ENCODE data around the gene ID3.

Gene ID3

DNA sequence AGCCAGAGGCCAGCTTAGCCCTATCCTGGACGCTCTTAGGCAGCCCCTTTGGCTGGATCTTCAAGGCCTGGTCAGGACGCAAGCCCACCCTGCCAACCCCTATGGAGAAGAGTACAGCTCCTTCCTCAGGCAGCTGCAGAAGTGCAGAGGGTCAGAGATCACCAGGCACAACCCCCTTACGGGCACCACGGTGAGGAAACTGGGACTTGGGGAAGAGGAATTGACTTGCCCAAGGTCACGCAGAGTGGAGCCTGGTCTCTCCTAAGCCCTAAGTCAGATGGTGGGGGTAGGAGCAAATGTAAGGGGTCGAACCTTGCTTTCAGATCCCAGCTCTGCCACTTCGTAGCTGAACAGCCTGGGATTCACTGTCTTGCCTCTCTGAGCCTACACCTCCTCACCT is 31.9 kb downstream of the ID3 start:
- Histone ChIP-seq H3K27me3 (ENCODE audit: insufficient read depth, insufficient read length) (peaks cover 14% of the 10 kb centered on the region), H3K36me3 (ENCODE audit: insufficient read depth, insufficient read length, low read length) (no peaks in the 10 kb centered on the region), H3K4me3 (ENCODE audit: insufficient read length, low read depth) (no peak overlapping the region), H3K9ac (ENCODE audit: insufficient read length, low read depth) (no peak overlapping the region), H3K9me3 (ENCODE audit: insufficient read depth, low read length) (no peaks in the 10 kb centered on the region), H3K4me1 (ENCODE audit: insufficient read depth, insufficient read length) (peaks cover 16% of the 10 kb centered on the region)
- TF ChIP-seq YY1 (IDR thresholded peaks at IDR 0.05; ENCODE audit: insufficient read depth, insufficient read length) = no peak
- DNase-seq (ENCODE audit: low read depth, low spot score) = no peak

DNA sequence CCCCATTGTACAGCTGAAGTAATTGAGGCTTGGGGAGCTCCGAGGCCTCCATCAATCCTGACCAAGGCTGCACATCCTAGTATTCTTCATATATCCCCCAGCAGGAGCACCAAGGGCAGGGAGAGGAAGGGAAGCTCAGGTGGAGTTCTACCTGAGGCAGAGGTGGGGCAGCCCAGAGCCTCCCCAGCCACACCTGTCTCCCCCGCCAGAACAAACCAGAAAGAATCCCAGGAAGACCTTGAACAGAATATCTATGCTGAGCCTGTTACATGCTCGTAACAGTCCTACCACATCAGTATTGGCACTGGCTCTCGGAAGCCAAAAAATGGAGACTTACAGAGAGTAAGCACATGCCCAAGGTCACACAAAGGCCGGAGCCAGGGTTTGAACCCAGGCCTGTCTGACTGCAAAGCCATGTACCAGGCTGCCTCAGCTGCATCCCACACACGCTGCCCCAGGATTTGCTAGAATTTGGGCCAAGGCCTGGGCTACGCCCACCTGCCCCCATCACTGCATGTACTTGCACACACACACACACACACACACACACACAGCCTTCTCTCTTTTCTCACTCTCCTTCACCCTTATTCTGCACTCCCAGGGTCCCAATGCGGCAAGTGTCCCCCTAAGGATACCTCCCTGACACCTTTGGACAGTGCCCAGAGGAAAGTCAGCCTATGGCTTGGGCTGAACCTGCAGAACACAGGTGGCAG is 32.8 kb downstream of the ID3 start:
- TF ChIP-seq YY1 (IDR thresholded peaks at IDR 0.05; ENCODE audit: insufficient read depth, insufficient read length) = no peak
- no peak for TF ChIP-seq ZNF274 (IDR thresholded peaks at IDR 0.05; ENCODE audit: low read depth, low read length)
- no peak for TF ChIP-seq SUZ12 (IDR thresholded peaks at IDR 0.05; ENCODE audit: extremely low read depth, insufficient read depth, insufficient read length)
- peaks cover 8% of the 10 kb centered on the region for H3K36me3 ChIP-seq (ENCODE audit: insufficient read depth, insufficient read length, low read length)
- no peaks in the 10 kb centered on the region for H3K9me3 ChIP-seq (ENCODE audit: insufficient read depth, low read length)
- H3K4me1 ChIP-seq (ENCODE audit: insufficient read depth, insufficient read length) = peaks cover 18% of the 10 kb centered on the region
- H3K9ac ChIP-seq (ENCODE audit: insufficient read length, low read depth) = no peak overlapping the region
- no peak for DNase-seq (ENCODE audit: low read depth, low spot score)
- H3K4me3 ChIP-seq (ENCODE audit: insufficient read length, low read depth) = no peak overlapping the region
- H3K27me3 ChIP-seq (ENCODE audit: insufficient read depth, insufficient read length) = peaks cover 12% of the 10 kb centered on the region

DNA sequence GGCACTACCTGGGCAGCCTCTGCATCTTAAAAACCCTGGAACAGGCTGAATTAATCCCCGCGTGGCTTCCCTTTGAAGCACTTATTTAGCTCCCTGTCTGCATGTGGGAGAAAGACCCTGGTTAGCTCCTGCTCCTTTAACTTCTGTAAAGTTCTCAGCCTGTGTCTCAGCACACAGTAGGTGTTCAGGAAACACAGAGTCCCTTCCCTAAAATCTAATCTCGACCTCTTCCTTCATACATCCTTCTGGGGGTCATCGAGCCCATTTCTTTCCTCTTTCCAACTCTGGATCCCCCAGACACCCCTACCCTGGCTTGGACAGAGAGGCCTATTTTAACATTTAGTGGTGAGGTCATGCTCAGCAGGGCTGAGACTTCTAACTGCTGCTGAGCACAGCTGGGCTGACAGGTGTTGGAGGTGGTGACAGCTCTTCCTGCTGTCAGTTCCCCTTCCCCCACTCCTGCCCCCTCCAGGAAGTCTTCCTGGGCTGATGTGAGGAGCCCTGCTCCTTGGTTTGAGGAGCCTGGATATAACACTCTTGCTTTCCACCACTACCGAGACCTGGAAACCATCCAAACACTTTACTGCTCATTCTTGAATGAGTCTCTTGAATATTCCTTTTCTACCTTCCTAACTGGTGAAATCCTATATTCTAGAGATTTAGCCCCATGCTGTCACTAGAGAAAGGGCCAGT is 33.6 kb downstream of the ID3 start:
- DNase-seq (ENCODE audit: low read depth, low spot score) = no peak
- TF ChIP-seq ZNF274 (IDR thresholded peaks at IDR 0.05; ENCODE audit: low read depth, low read length) = no peak
- no peak for TF ChIP-seq YY1 (IDR thresholded peaks at IDR 0.05; ENCODE audit: insufficient read depth, insufficient read length)
- no peak for TF ChIP-seq SUZ12 (IDR thresholded peaks at IDR 0.05; ENCODE audit: extremely low read depth, insufficient read depth, insufficient read length)
- peaks cover 18% of the 10 kb centered on the region for H3K4me1 ChIP-seq (ENCODE audit: insufficient read depth, insufficient read length)
- no peak overlapping the region for H3K4me3 ChIP-seq (ENCODE audit: insufficient read length, low read depth)
- H3K27me3 ChIP-seq (ENCODE audit: insufficient read depth, insufficient read length) = peaks cover 12% of the 10 kb centered on the region
- H3K9me3 ChIP-seq (ENCODE audit: insufficient read depth, low read length) = no peaks in the 10 kb centered on the region
- H3K9ac ChIP-seq (ENCODE audit: insufficient read length, low read depth) = no peak overlapping the region
- H3K36me3 ChIP-seq (ENCODE audit: insufficient read depth, insufficient read length, low read length) = peaks cover 8% of the 10 kb centered on the region

DNA sequence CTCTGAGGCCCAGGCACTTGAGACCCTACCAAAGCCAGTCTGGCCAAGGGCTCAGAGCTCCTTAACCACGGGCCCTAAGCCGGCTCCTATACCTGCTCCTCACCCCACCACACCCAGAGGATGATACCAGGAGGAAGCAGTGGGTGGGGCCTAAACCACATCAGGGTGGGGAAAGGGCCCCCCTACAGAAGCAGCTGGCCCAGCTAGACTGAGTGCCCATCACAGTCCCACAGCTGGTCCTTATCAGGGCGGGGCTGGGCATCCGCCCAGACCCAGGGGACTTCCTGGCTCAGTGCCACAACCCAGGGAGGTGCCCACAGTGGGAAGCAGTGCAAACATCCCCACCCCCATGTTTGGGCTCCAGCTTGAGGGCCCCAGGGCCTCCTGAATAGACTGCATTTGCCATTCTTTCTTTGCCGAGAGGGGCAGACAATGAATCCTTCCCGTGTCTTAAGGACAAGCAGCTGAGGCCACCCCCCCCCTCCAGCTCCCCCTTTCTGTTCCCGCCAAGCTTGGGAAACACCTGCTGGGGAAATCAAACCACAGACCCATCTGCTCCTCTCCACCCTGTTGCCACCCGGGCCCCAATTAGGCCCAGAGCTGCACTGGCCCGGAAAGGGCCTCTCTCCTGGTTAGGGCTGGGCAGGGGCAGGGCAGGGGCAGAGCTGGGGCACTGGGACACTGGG is 34.4 kb downstream of the ID3 start:
- no peak for DNase-seq (ENCODE audit: low read depth, low spot score)

DNA sequence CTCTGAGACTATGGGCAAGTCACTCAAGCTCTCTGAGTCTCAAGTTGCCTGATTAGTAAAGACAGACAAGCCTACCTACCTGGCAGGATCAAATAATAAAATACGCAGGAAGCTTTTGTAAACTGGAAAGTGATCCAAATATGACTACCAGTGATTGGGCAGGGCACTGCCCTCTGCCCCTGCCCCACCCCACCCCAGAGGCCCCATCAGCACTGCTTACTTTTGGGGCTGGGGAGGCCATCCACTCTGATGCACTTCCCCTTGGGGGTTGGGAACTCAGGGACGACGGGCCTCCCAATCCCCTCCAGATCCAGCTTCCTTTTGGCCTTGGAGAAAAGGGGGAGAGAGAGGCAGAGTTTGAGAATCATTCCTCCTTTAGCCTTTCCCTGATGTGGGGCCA is 35.1 kb downstream of the ID3 start:
- Histone ChIP-seq H3K36me3 (ENCODE audit: insufficient read depth, insufficient read length, low read length) (peaks cover 8% of the 10 kb centered on the region), H3K9me3 (ENCODE audit: insufficient read depth, low read length) (no peaks in the 10 kb centered on the region), H3K4me3 (ENCODE audit: insufficient read length, low read depth) (no peak overlapping the region), H3K4me1 (ENCODE audit: insufficient read depth, insufficient read length) (peaks cover 10% of the 10 kb centered on the region), H3K9ac (ENCODE audit: insufficient read length, low read depth) (no peak overlapping the region), H3K27me3 (ENCODE audit: insufficient read depth, insufficient read length) (no peaks in the 10 kb centered on the region)
- no peak for DNase-seq (ENCODE audit: low read depth, low spot score)
- TF ChIP-seq SUZ12 (IDR thresholded peaks at IDR 0.05; ENCODE audit: extremely low read depth, insufficient read depth, insufficient read length) (no peak), YY1 (IDR thresholded peaks at IDR 0.05; ENCODE audit: insufficient read depth, insufficient read length) (no peak), ZNF274 (IDR thresholded peaks at IDR 0.05; ENCODE audit: low read depth, low read length) (no peak)

More for the DNA sequence above, 34.4 kb downstream of the ID3 start:
- peaks cover 4% of the 10 kb centered on the region for H3K27me3 ChIP-seq (ENCODE audit: insufficient read depth, insufficient read length)
- no peak overlapping the region for H3K9ac ChIP-seq (ENCODE audit: insufficient read length, low read depth)
- no peaks in the 10 kb centered on the region for H3K9me3 ChIP-seq (ENCODE audit: insufficient read depth, low read length)
- peaks cover 8% of the 10 kb centered on the region for H3K36me3 ChIP-seq (ENCODE audit: insufficient read depth, insufficient read length, low read length)
- TF ChIP-seq ZNF274 (IDR thresholded peaks at IDR 0.05; ENCODE audit: low read depth, low read length) (no peak), YY1 (IDR thresholded peaks at IDR 0.05; ENCODE audit: insufficient read depth, insufficient read length) (no peak), SUZ12 (IDR thresholded peaks at IDR 0.05; ENCODE audit: extremely low read depth, insufficient read depth, insufficient read length) (no peak)
- H3K4me1 ChIP-seq (ENCODE audit: insufficient read depth, insufficient read length) = peaks cover 11% of the 10 kb centered on the region
- no peak overlapping the region for H3K4me3 ChIP-seq (ENCODE audit: insufficient read length, low read depth)

DNA sequence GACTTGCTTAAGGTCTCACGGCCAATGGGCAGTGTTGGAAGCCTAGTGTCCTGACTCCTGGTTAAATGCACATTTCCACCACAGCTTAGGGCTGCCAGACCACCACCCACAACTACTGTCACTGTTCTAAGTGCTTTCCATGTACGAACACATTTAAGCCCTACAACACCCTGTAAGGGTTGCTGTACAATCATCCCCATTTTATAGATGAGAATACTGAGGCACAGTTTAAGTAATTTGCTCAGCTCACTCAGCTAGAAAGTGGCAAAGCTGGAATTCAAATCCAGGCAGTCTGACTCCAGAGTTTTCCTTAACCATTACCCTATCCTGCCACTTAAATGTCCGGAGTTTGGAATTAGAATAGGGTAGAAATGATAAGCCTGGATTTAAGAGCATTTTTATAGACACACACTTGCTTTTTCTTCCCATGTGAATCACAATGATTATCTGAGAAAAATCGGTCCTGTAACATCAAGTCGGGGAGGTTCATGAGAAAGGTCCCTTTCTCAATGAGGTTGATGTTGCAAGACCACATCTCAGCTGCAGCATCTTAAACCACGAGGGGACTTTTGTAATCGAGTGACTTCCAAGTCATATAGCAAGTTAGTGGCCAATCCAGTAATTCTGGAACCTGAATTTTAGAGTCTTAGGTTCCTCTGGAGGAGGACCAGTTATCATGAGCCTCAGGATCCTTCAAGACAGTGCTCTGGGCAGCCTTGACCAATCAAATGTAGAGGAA is 36.9 kb downstream of the ID3 start:
- DNase-seq (ENCODE audit: low read depth, low spot score) = no peak
- H3K36me3 ChIP-seq (ENCODE audit: insufficient read depth, insufficient read length, low read length) = peaks cover 12% of the 10 kb centered on the region
- H3K9ac ChIP-seq (ENCODE audit: insufficient read length, low read depth) = no peak overlapping the region

More for the DNA sequence above, 36.9 kb downstream of the ID3 start:
- Histone ChIP-seq H3K9me3 (ENCODE audit: insufficient read depth, low read length) (no peaks in the 10 kb centered on the region), H3K4me1 (ENCODE audit: insufficient read depth, insufficient read length) (peaks cover 8% of the 10 kb centered on the region), H3K27me3 (ENCODE audit: insufficient read depth, insufficient read length) (no peaks in the 10 kb centered on the region), H3K4me3 (ENCODE audit: insufficient read length, low read depth) (no peak overlapping the region)
- TF ChIP-seq YY1 (IDR thresholded peaks at IDR 0.05; ENCODE audit: insufficient read depth, insufficient read length) (no peak), SUZ12 (IDR thresholded peaks at IDR 0.05; ENCODE audit: extremely low read depth, insufficient read depth, insufficient read length) (no peak), ZNF274 (IDR thresholded peaks at IDR 0.05; ENCODE audit: low read depth, low read length) (no peak)
